MCF 10A (cell line): ENCODE measurements around the gene MYL10. TPM values are rescaled to one million over a fixed set of nuclear protein-coding genes. Genes with fewer than 3 reads are reported as not detected.
A peak's percentile ranks its signal among the peaks of the same experiment; 100 is the strongest.

Source experiments
- BruUV-seq: library from RNA; stranded (reverse); fragments of 400-500 nt; replicated peaks from 2 replicates; lab custom pipeline; 2021; lab: Mats Ljungman, UMichigan
- CTCF ChIA-PET: fragments of 300-600 bp; sonication (Branson Sonifier 250); formaldehyde crosslinking; extraction: SDS; loops from one replicate; lab custom pipeline; 2021; ENCODE audit warnings: antibody characterized with exemption, inconsistent platforms; lab: Yijun Ruan, JAX
- POLR2A ChIA-PET: fragments of 300-600, 350-650 bp; sonication (Branson Sonifier 250); formaldehyde crosslinking; extraction: SDS; loops from one replicate; lab custom pipeline; 2020; ENCODE audit warnings: antibody characterized with exemption, inconsistent platforms; lab: Yijun Ruan, JAX
- DNase-seq: peaks from one replicate; pipeline ENCODE4 v3.0.0-alpha.2; 2018; ENCODE audit not compliant: unreplicated experiment
- H3K27ac Mint-ChIP-seq: one replicate; pipeline ENCODE4 v1.8.0; 2022; ENCODE audit warnings: mild to moderate bottlenecking, low read depth, mixed read lengths; ENCODE audit not compliant: unreplicated experiment
- H3K27me3 Mint-ChIP-seq: one replicate; pipeline ENCODE4 v1.8.0; 2022; ENCODE audit warnings: mixed read lengths; ENCODE audit not compliant: insufficient read depth, unreplicated experiment
- H3K36me3 Mint-ChIP-seq: one replicate; pipeline ENCODE4 v1.8.0; 2022; ENCODE audit warnings: mild to moderate bottlenecking, moderate library complexity, mixed read lengths; ENCODE audit not compliant: insufficient read depth, unreplicated experiment
- H3K4me1 Mint-ChIP-seq: one replicate; pipeline ENCODE4 v1.8.0; 2022; ENCODE audit warnings: mixed read lengths; ENCODE audit not compliant: insufficient read depth, unreplicated experiment
- H3K4me3 Mint-ChIP-seq: one replicate; pipeline ENCODE4 v1.8.0; 2022; ENCODE audit warnings: mild to moderate bottlenecking, moderate library complexity, mixed read lengths; ENCODE audit not compliant: unreplicated experiment
- H3K9me3 Mint-ChIP-seq: one replicate; pipeline ENCODE4 v1.8.0; 2022; ENCODE audit warnings: mixed read lengths; ENCODE audit not compliant: unreplicated experiment
- intact Hi-C: fragments of 100-400 bp; cut with micrococcal nuclease; formaldehyde crosslinking; loops from 2 replicates; pipeline ENCODE4 v1.14.1; 2022
- total RNA-seq: library from RNA; stranded (reverse); gene quantifications from 2 replicates; pipeline ENCODE4 v1.2.3, GENCODE V29; 2022
- TF ChIP-seq, protein P1 (sequence below): fragments of 200-600 bp; IDR thresholded peaks from one replicate; pipeline ENCODE4 v1.8.0; 2022; ENCODE audit warnings: antibody characterized with exemption, mild to moderate bottlenecking; ENCODE audit not compliant: unreplicated experiment

MYL10 gene
- total RNA-seq, 1 experiment from 2014 or later, result not detected

- intact Hi-C loops, result no loop called here
- Mint-ChIP-seq H3K27me3 (no peaks in the 10 kb centered on the region), H3K4me3 (no peak overlapping the region), H3K4me1 (peaks cover 6% of the 10 kb centered on the region), H3K27ac (no peak overlapping the region), H3K36me3 (no peaks in the 10 kb centered on the region), H3K9me3 (peaks cover 11% of the 10 kb centered on the region)
- no TSS peak for BruUV-seq
- TF ChIP-seq, protein P1, sequence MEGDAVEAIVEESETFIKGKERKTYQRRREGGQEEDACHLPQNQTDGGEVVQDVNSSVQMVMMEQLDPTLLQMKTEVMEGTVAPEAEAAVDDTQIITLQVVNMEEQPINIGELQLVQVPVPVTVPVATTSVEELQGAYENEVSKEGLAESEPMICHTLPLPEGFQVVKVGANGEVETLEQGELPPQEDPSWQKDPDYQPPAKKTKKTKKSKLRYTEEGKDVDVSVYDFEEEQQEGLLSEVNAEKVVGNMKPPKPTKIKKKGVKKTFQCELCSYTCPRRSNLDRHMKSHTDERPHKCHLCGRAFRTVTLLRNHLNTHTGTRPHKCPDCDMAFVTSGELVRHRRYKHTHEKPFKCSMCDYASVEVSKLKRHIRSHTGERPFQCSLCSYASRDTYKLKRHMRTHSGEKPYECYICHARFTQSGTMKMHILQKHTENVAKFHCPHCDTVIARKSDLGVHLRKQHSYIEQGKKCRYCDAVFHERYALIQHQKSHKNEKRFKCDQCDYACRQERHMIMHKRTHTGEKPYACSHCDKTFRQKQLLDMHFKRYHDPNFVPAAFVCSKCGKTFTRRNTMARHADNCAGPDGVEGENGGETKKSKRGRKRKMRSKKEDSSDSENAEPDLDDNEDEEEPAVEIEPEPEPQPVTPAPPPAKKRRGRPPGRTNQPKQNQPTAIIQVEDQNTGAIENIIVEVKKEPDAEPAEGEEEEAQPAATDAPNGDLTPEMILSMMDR, result no peak
- CTCF ChIA-PET, result interaction anchor here (0.6 to 1.0 kb wide), 3 partner anchors 71 to 563 kb away, joined by 3 to 4 read pairs (median 3); no protein-coding TSS in a partner anchor
- DNase-seq, result no peak
- POLR2A ChIA-PET, result interaction anchor here (1.6 kb wide), 1 partner anchor 141 kb away, joined by 4 read pairs; no protein-coding TSS in a partner anchor
These were observed 44.2 kb upstream of the MYL10 start for GRCh38 chr7:101673315-101673714.

GRCh38 chr7:101671371-101672356 is 42.6 kb upstream of the MYL10 start:
- intact Hi-C loops, result no loop called here
- ChIA-PET CTCF (no interaction called here), POLR2A (interaction anchor here (0.8 to 1.6 kb wide), 3 partner anchors 13 to 392 kb away, joined by 3 to 4 read pairs (median 3); no protein-coding TSS in a partner anchor)
- Mint-ChIP-seq H3K36me3 (no peaks in the 10 kb centered on the region), H3K27me3 (no peaks in the 10 kb centered on the region), H3K4me3 (no peak overlapping the region), H3K9me3 (peaks cover 11% of the 10 kb centered on the region), H3K27ac (no peak overlapping the region), H3K4me1 (no peaks in the 10 kb centered on the region)
- no peak for DNase-seq
- TF ChIP-seq, protein P1, result no peak
- no TSS peak for BruUV-seq

DNA sequence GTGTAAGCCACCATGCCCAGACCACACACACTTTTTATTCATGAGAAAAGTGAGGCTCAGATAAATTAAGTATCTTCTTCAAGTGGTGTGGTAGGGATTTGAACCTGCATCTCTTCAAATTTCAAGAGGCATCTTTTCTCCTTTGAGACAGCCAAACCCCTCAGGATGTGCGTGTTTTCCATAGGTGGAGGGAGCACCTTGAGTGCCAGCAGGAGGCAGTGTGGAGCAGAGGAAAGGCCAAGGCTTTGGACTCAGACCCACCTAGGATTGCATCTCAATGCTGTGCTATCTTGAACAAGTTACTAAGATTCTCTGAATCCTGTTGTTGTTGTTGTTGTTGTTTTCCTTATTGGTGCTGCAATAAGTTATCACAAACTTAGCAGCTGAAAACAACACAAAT is 40.2 kb upstream of the MYL10 start:
- peaks cover 11% of the 10 kb centered on the region for H3K9me3 Mint-ChIP-seq
- no peaks in the 10 kb centered on the region for H3K36me3 Mint-ChIP-seq
- TF ChIP-seq, protein P1, result peak; percentile 13
- intact Hi-C loops, result no loop called here
- no peak overlapping the region for H3K27ac Mint-ChIP-seq
- BruUV-seq, result no TSS peak
- no peak for DNase-seq
- no peaks in the 10 kb centered on the region for H3K4me1 Mint-ChIP-seq
- no peak overlapping the region for H3K4me3 Mint-ChIP-seq
- ChIA-PET POLR2A (no interaction called here), CTCF (interaction anchor here (0.6 kb wide), 1 partner anchor 58 kb away, joined by 4 read pairs; no protein-coding TSS in a partner anchor)
- no peaks in the 10 kb centered on the region for H3K27me3 Mint-ChIP-seq

- Mint-ChIP-seq H3K9me3 (peaks cover 11% of the 10 kb centered on the region), H3K36me3 (no peaks in the 10 kb centered on the region), H3K4me1 (no peaks in the 10 kb centered on the region), H3K27me3 (no peaks in the 10 kb centered on the region), H3K4me3 (no peak overlapping the region), H3K27ac (no peak overlapping the region)
- BruUV-seq, result no TSS peak
- CTCF ChIA-PET, result no interaction called here
- POLR2A ChIA-PET, result no interaction called here
- TF ChIP-seq, protein P1, result no peak
- no peak for DNase-seq
- intact Hi-C loops, result no loop called here
These were observed 39.6 kb upstream of the MYL10 start for GRCh38 chr7:101668726-101669125.
